Measurements from ENCODE around the gene MYRIP.
"Not testable (repeated sequence)": the region's sequence is repeated elsewhere in the genome, so short reads cannot be mapped to it uniquely, and the experiment has no call there.

The MYRIP gene

DNA sequence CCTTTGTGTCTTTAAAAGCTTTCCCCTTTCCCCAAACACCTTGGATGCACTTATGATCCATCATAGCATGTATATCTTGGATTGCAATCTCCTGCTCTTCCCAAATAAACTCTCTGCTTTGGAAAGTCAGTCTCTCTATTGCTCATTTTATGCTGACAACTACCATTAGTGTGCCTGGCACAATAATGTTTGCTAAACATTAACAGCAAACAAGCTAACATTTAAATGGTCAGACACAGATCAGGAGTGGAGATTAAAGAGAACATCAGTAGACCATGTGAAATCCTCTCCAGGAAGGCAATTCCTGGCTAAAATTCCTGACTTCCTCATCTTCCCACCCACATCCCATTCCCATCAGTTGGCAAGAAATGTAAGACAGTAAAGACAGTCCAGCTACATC lies 455.8 kb downstream of the MYRIP start:
- H3K27me3 ChIP-seq (ENCODE audit: control insufficient read depth, insufficient read depth, low read length), result no peaks in the 10 kb centered on the region
- no peaks in the 10 kb centered on the region for H3K4me1 ChIP-seq (ENCODE audit: control insufficient read depth, insufficient read depth, low read length)
- H3K9me3 ChIP-seq (ENCODE audit: control insufficient read depth, insufficient read depth, low read length), result no peaks in the 10 kb centered on the region

GRCh38 chr3:40267937-40268724 lies 458.7 kb downstream of the MYRIP start:
- Histone ChIP-seq H3K4me1 (ENCODE audit: control insufficient read depth, insufficient read depth, low read length) (no peaks in the 10 kb centered on the region), H3K27ac (ENCODE audit: low read length) (no peak overlapping the region), H3K27me3 (ENCODE audit: control insufficient read depth, insufficient read depth, low read length) (no peaks in the 10 kb centered on the region), H3K4me3 (ENCODE audit: low read length) (no peak overlapping the region), H3K9me3 (ENCODE audit: control insufficient read depth, insufficient read depth, low read length) (no peaks in the 10 kb centered on the region), H3K36me3 (ENCODE audit: control insufficient read depth, insufficient read depth, low read length) (no peaks in the 10 kb centered on the region)
- no CpG with 5 or more reads among the region's 4 CpGs for WGBS (ENCODE audit: insufficient coverage, insufficient read length)
- DNase-seq (ENCODE audit: low read depth, low spot score), result no peak

More for the DNA sequence above, 455.8 kb downstream of the MYRIP start:
- Histone ChIP-seq H3K27ac (ENCODE audit: low read length) (no peak overlapping the region), H3K36me3 (ENCODE audit: control insufficient read depth, insufficient read depth, low read length) (no peaks in the 10 kb centered on the region; the same call in 1 of the 2 replicates), H3K4me3 (ENCODE audit: low read length) (no peak overlapping the region)
- no peak for DNase-seq (ENCODE audit: low read depth, low spot score)

DNA sequence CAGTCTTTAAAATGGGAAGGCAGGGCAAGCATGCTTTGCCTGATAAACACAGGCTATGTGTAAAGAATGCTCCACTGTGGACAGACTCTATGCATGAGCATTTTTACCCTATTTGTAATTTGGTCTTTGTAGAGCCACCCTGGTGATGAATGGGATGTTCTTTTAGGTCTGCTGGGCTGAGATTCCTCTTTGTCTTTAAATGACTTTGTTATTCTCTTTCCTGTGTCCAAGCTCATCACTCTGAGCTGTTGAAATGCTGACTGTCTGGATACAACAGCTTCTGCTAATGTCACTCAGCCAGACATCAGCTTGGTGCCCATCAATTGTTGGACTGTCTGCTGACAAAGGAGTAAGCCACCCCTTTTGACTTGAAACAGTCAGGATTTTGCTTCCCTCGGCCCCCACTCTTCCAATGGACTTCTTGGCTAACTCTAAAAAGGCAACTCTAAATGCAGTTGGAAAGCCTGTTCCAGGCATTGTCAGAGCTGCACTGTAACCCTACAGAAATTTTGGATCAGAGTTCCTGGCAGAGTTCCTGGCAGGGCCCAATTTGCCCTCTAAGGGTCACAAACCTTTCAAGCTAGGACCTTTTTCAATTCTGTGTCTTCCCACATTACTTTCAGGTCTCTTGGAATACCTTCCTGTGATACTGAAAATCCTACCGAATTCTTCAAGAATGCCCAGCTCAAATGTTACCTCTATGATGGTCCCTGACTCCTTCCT lies 459.6 kb downstream of the MYRIP start:
- DNase-seq (ENCODE audit: low read depth, low spot score), result no peak
- H3K27me3 ChIP-seq (ENCODE audit: control insufficient read depth, insufficient read depth, low read length), result no peaks in the 10 kb centered on the region
- H3K9me3 ChIP-seq (ENCODE audit: control insufficient read depth, insufficient read depth, low read length), result no peaks in the 10 kb centered on the region
- no peaks in the 10 kb centered on the region for H3K36me3 ChIP-seq (ENCODE audit: control insufficient read depth, insufficient read depth, low read length)
- H3K27ac ChIP-seq (ENCODE audit: low read length), result no peak overlapping the region
- H3K4me3 ChIP-seq (ENCODE audit: low read length), result no peak overlapping the region
- no peaks in the 10 kb centered on the region for H3K4me1 ChIP-seq (ENCODE audit: control insufficient read depth, insufficient read depth, low read length)
- no CpG with 5 or more reads among the region's 2 CpGs for WGBS (ENCODE audit: insufficient coverage, insufficient read length)

DNA sequence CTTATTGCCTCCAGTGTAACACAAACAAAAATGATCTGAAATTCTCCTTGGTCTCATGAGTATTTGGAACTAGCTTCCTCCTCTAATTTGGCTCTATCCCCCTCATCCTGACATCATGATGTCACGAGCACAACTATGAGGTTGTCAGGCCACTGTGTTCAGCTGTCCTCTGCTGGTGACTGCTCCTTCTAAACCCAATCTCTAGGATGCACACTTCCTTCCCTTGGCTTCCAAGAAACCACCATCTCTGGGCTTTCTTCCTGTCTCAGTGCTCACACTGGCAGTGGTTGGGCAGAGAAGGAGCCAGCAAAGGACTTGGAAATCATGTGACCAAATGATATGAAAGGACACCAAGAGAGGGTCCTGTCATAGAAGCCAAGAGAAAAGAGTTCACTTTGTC lies 469.4 kb downstream of the MYRIP start:
- Histone ChIP-seq H3K27me3 (ENCODE audit: control insufficient read depth, insufficient read depth, low read length) (no peaks in the 10 kb centered on the region), H3K27ac (ENCODE audit: low read length) (no peak overlapping the region), H3K4me1 (ENCODE audit: control insufficient read depth, insufficient read depth, low read length) (no peaks in the 10 kb centered on the region), H3K36me3 (ENCODE audit: control insufficient read depth, insufficient read depth, low read length) (no peaks in the 10 kb centered on the region), H3K4me3 (ENCODE audit: low read length) (no peak overlapping the region), H3K9me3 (ENCODE audit: control insufficient read depth, insufficient read depth, low read length) (no peaks in the 10 kb centered on the region)
- no CpG with 5 or more reads among the region's 1 CpG for WGBS (ENCODE audit: insufficient coverage, insufficient read length)
- DNase-seq (ENCODE audit: low read depth, low spot score), result no peak

GRCh38 chr3:40281995-40282394 lies 472.6 kb downstream of the MYRIP start:
- no CpG with 5 or more reads among the region's 2 CpGs for WGBS (ENCODE audit: insufficient coverage, insufficient read length)
- H3K4me1 ChIP-seq (ENCODE audit: control insufficient read depth, insufficient read depth, low read length), result no peaks in the 10 kb centered on the region

DNA sequence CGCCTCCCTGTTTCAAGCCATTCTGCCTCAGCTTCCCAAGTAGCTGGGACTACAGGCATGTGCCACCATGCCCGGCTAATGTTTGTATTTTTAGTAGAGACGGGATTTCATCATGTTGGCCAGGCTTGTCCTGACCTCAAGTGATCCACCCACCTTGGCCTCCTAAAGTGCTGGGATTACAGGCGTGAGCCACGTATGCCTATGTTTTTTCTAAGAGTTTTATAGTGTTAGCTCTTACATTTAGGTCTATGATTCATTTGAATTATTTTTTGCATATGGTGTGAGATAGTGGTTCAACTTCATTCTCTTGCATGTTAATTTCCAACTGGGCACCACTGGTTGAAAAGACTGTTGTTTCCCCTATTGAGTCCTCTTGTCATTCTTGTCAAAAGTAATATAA lies 473.6 kb downstream of the MYRIP start:
- not testable (repeated sequence) for H3K27me3 ChIP-seq (ENCODE audit: control insufficient read depth, insufficient read depth, low read length); H3K4me3 ChIP-seq (ENCODE audit: low read length); H3K9me3 ChIP-seq (ENCODE audit: control insufficient read depth, insufficient read depth, low read length); DNase-seq (ENCODE audit: low read depth, low spot score); H3K36me3 ChIP-seq (ENCODE audit: control insufficient read depth, insufficient read depth, low read length); H3K27ac ChIP-seq (ENCODE audit: low read length); H3K4me1 ChIP-seq (ENCODE audit: control insufficient read depth, insufficient read depth, low read length)
- no CpG with 5 or more reads among the region's 5 CpGs for WGBS (ENCODE audit: insufficient coverage, insufficient read length)

More at GRCh38 chr3:40281995-40282394, 472.6 kb downstream of the MYRIP start:
- Histone ChIP-seq H3K9me3 (ENCODE audit: control insufficient read depth, insufficient read depth, low read length) (no peaks in the 10 kb centered on the region), H3K27me3 (ENCODE audit: control insufficient read depth, insufficient read depth, low read length) (no peaks in the 10 kb centered on the region), H3K36me3 (ENCODE audit: control insufficient read depth, insufficient read depth, low read length) (no peaks in the 10 kb centered on the region), H3K27ac (ENCODE audit: low read length) (no peak overlapping the region), H3K4me3 (ENCODE audit: low read length) (no peak overlapping the region)
- DNase-seq (ENCODE audit: low read depth, low spot score), result no peak

GRCh38 chr3:40287248-40287647 lies 477.8 kb downstream of the MYRIP start:
- Histone ChIP-seq H3K27ac (ENCODE audit: low read length) (no peak overlapping the region), H3K36me3 (ENCODE audit: control insufficient read depth, insufficient read depth, low read length) (no peaks in the 10 kb centered on the region), H3K4me3 (ENCODE audit: low read length) (no peak overlapping the region), H3K4me1 (ENCODE audit: control insufficient read depth, insufficient read depth, low read length) (no peaks in the 10 kb centered on the region), H3K9me3 (ENCODE audit: control insufficient read depth, insufficient read depth, low read length) (no peaks in the 10 kb centered on the region), H3K27me3 (ENCODE audit: control insufficient read depth, insufficient read depth, low read length) (no peaks in the 10 kb centered on the region)
- no peak for DNase-seq (ENCODE audit: low read depth, low spot score)
- no CpG with 5 or more reads among the region's 2 CpGs for WGBS (ENCODE audit: insufficient coverage, insufficient read length)

DNA sequence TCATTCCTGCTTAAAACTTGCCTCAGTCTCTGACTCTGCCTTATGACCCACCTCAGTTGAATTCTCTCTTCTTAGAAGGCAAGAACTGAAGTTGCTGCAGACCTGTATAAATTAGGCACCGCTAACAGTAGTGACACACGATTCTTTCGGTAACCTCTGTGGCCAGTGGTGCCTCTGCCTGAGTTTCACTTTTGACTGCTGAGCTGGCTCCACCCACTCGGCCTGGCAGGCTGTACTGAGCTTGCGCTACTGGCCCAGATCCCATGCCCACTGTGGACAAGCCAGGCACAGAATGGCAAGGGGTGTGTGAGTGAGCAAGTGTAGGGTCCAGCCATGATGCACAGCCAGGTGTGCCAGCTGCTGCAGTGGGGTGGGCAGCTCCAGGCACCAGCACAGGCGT lies 481.0 kb downstream of the MYRIP start:
- no peaks in the 10 kb centered on the region for H3K27me3 ChIP-seq (ENCODE audit: control insufficient read depth, insufficient read depth, low read length)
- H3K4me3 ChIP-seq (ENCODE audit: low read length), result no peak overlapping the region
- H3K27ac ChIP-seq (ENCODE audit: low read length), result no peak overlapping the region
- no CpG with 5 or more reads among the region's 6 CpGs for WGBS (ENCODE audit: insufficient coverage, insufficient read length)
- H3K9me3 ChIP-seq (ENCODE audit: control insufficient read depth, insufficient read depth, low read length), result no peaks in the 10 kb centered on the region
- peaks cover 2% of the 10 kb centered on the region; the same call in 1 of the 2 replicates for H3K4me1 ChIP-seq (ENCODE audit: control insufficient read depth, insufficient read depth, low read length)
- H3K36me3 ChIP-seq (ENCODE audit: control insufficient read depth, insufficient read depth, low read length), result no peaks in the 10 kb centered on the region
- no peak for DNase-seq (ENCODE audit: low read depth, low spot score)

DNA sequence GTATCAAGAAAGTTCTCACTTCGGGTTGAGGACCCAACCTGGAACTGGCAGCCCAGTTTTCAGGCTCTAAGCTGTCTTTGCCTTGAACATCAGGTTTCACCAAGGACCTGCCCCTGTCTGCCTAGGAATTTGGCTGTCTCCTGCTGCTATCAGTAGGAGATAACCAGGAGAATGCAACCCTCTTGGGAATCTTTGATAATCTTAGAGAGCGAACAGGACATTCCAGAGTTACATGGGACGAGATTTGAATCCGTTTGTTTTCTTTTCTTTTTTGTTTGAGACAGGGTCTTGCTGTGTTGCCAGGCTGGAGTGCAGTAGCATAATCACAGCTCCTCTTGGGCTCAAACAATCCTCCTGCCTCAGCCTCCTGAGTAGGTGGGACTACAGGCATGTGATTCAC lies 482.1 kb downstream of the MYRIP start:
- WGBS (ENCODE audit: insufficient coverage, insufficient read length), result no CpG with 5 or more reads among the region's 4 CpGs
- Histone ChIP-seq H3K4me1 (ENCODE audit: control insufficient read depth, insufficient read depth, low read length) (peaks cover 2% of the 10 kb centered on the region; the same call in 1 of the 2 replicates), H3K27ac (ENCODE audit: low read length) (no peak overlapping the region), H3K9me3 (ENCODE audit: control insufficient read depth, insufficient read depth, low read length) (no peaks in the 10 kb centered on the region), H3K4me3 (ENCODE audit: low read length) (no peak overlapping the region), H3K36me3 (ENCODE audit: control insufficient read depth, insufficient read depth, low read length) (no peaks in the 10 kb centered on the region), H3K27me3 (ENCODE audit: control insufficient read depth, insufficient read depth, low read length) (no peaks in the 10 kb centered on the region)
- no peak for DNase-seq (ENCODE audit: low read depth, low spot score)

- no CpG with 5 or more reads among the region's 4 CpGs for WGBS (ENCODE audit: insufficient coverage, insufficient read length)
- Histone ChIP-seq H3K27ac (ENCODE audit: low read length) (no peak overlapping the region), H3K4me1 (ENCODE audit: control insufficient read depth, insufficient read depth, low read length) (peaks cover 2% of the 10 kb centered on the region; the same call in 1 of the 2 replicates), H3K9me3 (ENCODE audit: control insufficient read depth, insufficient read depth, low read length) (no peaks in the 10 kb centered on the region), H3K4me3 (ENCODE audit: low read length) (no peak overlapping the region), H3K36me3 (ENCODE audit: control insufficient read depth, insufficient read depth, low read length) (no peaks in the 10 kb centered on the region), H3K27me3 (ENCODE audit: control insufficient read depth, insufficient read depth, low read length) (no peaks in the 10 kb centered on the region)
- peak; percentile 27 for DNase-seq (ENCODE audit: low read depth, low spot score)
These were observed 483.4 kb downstream of the MYRIP start for GRCh38 chr3:40292637-40293349.

Measured in iPS DF 6.9 (cell line).